ENCODE data around the gene CYP2C8. TPM values are rescaled to one million over a fixed set of nuclear protein-coding genes. Genes with fewer than 3 reads are reported as not detected.

The CYP2C8 gene
- total and polyA plus RNA-seq, 2 donors (not counting 1 experiment from before 2014, with no cell fraction given) = 0.17 TPM; not detected in 1

- H3K4me2 ChIP-seq (ENCODE audit: extremely low read depth, insufficient read depth, low read length) = no peak overlapping the region
- no peak overlapping the region for H2AFZ ChIP-seq (ENCODE audit: low read length)
- no peak overlapping the region for H3K9ac ChIP-seq (ENCODE audit: insufficient read depth, low read length)
- no peak for TF ChIP-seq CTCF (conservative IDR thresholded peaks at IDR 0.05 in 1 of 2, IDR thresholded peaks at IDR 0.05 in 1 of 2; ENCODE audit: low read depth in 1 of 2, low read length in 2 of 2)
- TF ChIP-seq EZH2 (IDR thresholded peaks at IDR 0.05; ENCODE audit: low read length, missing control alignments) = no peak
- DNase-seq (ENCODE audit: low read depth in 2 of 2) = no peak
- H4K20me1 ChIP-seq (ENCODE audit: control insufficient read depth, extremely low read depth, insufficient read depth, low read length) = no peaks in the 10 kb centered on the region
- H3K9me3 ChIP-seq (ENCODE audit: control insufficient read depth, insufficient read depth, low read depth, low read length) = no peaks in the 10 kb centered on the region
- no peaks in the 10 kb centered on the region for H3K4me1 ChIP-seq (ENCODE audit: control insufficient read depth, extremely low read depth, insufficient read depth, low read length)
- no peak overlapping the region for H3K4me3 ChIP-seq (replicated peaks in 1 of 4; ENCODE audit: control extremely low read depth in 1 of 4, insufficient read depth in 1 of 4, low read depth in 3 of 4, low read length in 4 of 4)
- H3K79me2 ChIP-seq (ENCODE audit: control insufficient read depth, insufficient read depth, low read length) = no peaks in the 10 kb centered on the region
- no peak overlapping the region for H3K27ac ChIP-seq (ENCODE audit: insufficient read depth, low read length)
- H3K36me3 ChIP-seq (ENCODE audit: control insufficient read depth, insufficient read depth, low read length) = no peaks in the 10 kb centered on the region
- no peaks in the 10 kb centered on the region for H3K27me3 ChIP-seq (ENCODE audit: control insufficient read depth, insufficient read depth, low read length)
Observed at GRCh38 chr10:95056744-95057363, 12.4 kb downstream of the CYP2C8 start.

GRCh38 chr10:95049919-95050318, 19.4 kb downstream of the CYP2C8 start:
- Histone ChIP-seq H3K36me3 (ENCODE audit: control insufficient read depth, insufficient read depth, low read length) (no peaks in the 10 kb centered on the region), H3K4me2 (ENCODE audit: extremely low read depth, insufficient read depth, low read length) (no peak overlapping the region), H3K4me3 (replicated peaks in 1 of 4; ENCODE audit: control extremely low read depth in 1 of 4, insufficient read depth in 1 of 4, low read depth in 3 of 4, low read length in 4 of 4) (no peak overlapping the region), H4K20me1 (ENCODE audit: control insufficient read depth, extremely low read depth, insufficient read depth, low read length) (no peaks in the 10 kb centered on the region), H3K4me1 (ENCODE audit: control insufficient read depth, extremely low read depth, insufficient read depth, low read length) (no peaks in the 10 kb centered on the region), H3K27me3 (ENCODE audit: control insufficient read depth, insufficient read depth, low read length) (no peaks in the 10 kb centered on the region), H3K9ac (ENCODE audit: insufficient read depth, low read length) (no peak overlapping the region), H3K9me3 (ENCODE audit: control insufficient read depth, insufficient read depth, low read depth, low read length) (no peaks in the 10 kb centered on the region), H3K79me2 (ENCODE audit: control insufficient read depth, insufficient read depth, low read length) (no peaks in the 10 kb centered on the region), H3K27ac (ENCODE audit: insufficient read depth, low read length) (no peak overlapping the region), H2AFZ (ENCODE audit: low read length) (no peak overlapping the region)
- TF ChIP-seq CTCF (conservative IDR thresholded peaks at IDR 0.05 in 1 of 2, IDR thresholded peaks at IDR 0.05 in 1 of 2; ENCODE audit: low read depth in 1 of 2, low read length in 2 of 2) (no peak), EZH2 (IDR thresholded peaks at IDR 0.05; ENCODE audit: low read length, missing control alignments) (no peak)
- no peak for DNase-seq (ENCODE audit: low read depth in 2 of 2)

- Histone ChIP-seq H3K4me1 (ENCODE audit: control insufficient read depth, extremely low read depth, insufficient read depth, low read length) (no peaks in the 10 kb centered on the region), H2AFZ (ENCODE audit: low read length) (no peak overlapping the region), H3K79me2 (ENCODE audit: control insufficient read depth, insufficient read depth, low read length) (no peaks in the 10 kb centered on the region), H3K9ac (ENCODE audit: insufficient read depth, low read length) (no peak overlapping the region), H3K27me3 (ENCODE audit: control insufficient read depth, insufficient read depth, low read length) (no peaks in the 10 kb centered on the region), H3K36me3 (ENCODE audit: control insufficient read depth, insufficient read depth, low read length) (no peaks in the 10 kb centered on the region), H3K9me3 (ENCODE audit: control insufficient read depth, insufficient read depth, low read depth, low read length) (no peaks in the 10 kb centered on the region), H4K20me1 (ENCODE audit: control insufficient read depth, extremely low read depth, insufficient read depth, low read length) (no peaks in the 10 kb centered on the region), H3K27ac (ENCODE audit: insufficient read depth, low read length) (no peak overlapping the region), H3K4me2 (ENCODE audit: extremely low read depth, insufficient read depth, low read length) (no peak overlapping the region), H3K4me3 (replicated peaks in 1 of 4; ENCODE audit: control extremely low read depth in 1 of 4, insufficient read depth in 1 of 4, low read depth in 3 of 4, low read length in 4 of 4) (no peak overlapping the region)
- TF ChIP-seq EZH2 (IDR thresholded peaks at IDR 0.05; ENCODE audit: low read length, missing control alignments) (no peak), CTCF (conservative IDR thresholded peaks at IDR 0.05 in 1 of 2, IDR thresholded peaks at IDR 0.05 in 1 of 2; ENCODE audit: low read depth in 1 of 2, low read length in 2 of 2) (no peak)
- no peak for DNase-seq (ENCODE audit: low read depth in 2 of 2)
Observed at GRCh38 chr10:95048206-95048605, 21.1 kb downstream of the CYP2C8 start.
